K562 (cell line): Measurements from ENCODE around the gene ZNF330. TPM values are rescaled to one million over a fixed set of nuclear protein-coding genes. Genes with fewer than 3 reads are reported as not detected.

Source experiments
- JUND ChIP-seq, 2 experiments: IDR thresholded peaks; 2 replicates in 1 of 2; 3 replicates in 1 of 2; pipeline ENCODE4 v1.6.1; 2011; ENCODE audit warnings: borderline replicate concordance in 2 of 2, low read depth in 2 of 2, low read length in 2 of 2, improper control_type of control experiment in 1 of 2, missing biosample characterization in 1 of 2, missing genetic modification characterization in 1 of 2, missing genetic modification reagents in 1 of 2
- MCM5 ChIP-seq: fragments of 450-650 bp; IDR thresholded peaks from 2 replicates; pipeline ENCODE4 v1.6.1; 2016; ENCODE audit warnings: low read depth
- MEF2D ChIP-seq: conservative IDR thresholded peaks from 2 replicates; pipeline ENCODE4 v1.6.1; 2016; ENCODE audit warnings: low read depth, missing genetic modification characterization, missing compliant biosample characterization
- RFX7 ChIP-seq: fragments of 250-450 bp; sonication (Bioruptor Pico); IDR thresholded peaks from 2 replicates; pipeline ENCODE4 v1.5.1; 2021; ENCODE audit warnings: mild to moderate bottlenecking
- TARDBP ChIP-seq: fragments of 450-650 bp; IDR thresholded peaks from 2 replicates; pipeline ENCODE4 v1.6.1; 2016
- XRCC3 ChIP-seq: fragments of 450-650 bp; IDR thresholded peaks from 2 replicates; pipeline ENCODE4 v1.6.1; 2017; ENCODE audit warnings: mild to moderate bottlenecking, moderate library complexity
- ZBED1 ChIP-seq: IDR thresholded peaks from 2 replicates; pipeline ENCODE4 v1.6.1; 2014
- ZNF384 ChIP-seq: IDR thresholded peaks from 2 replicates; pipeline ENCODE4 v1.6.1; 2012; ENCODE audit warnings: low read depth, low read length, improper control_type of control experiment
- ZNF584 ChIP-seq: fragments of 200-800 bp; sonication (Bioruptor generic); IDR thresholded peaks from 2 replicates; pipeline ENCODE4 v1.6.1; 2016; ENCODE audit warnings: low read depth, mild to moderate bottlenecking, missing genetic modification characterization, missing compliant biosample characterization
- polyA plus RNA-seq, 8 experiments: library from polyadenylated mRNA; depleted of rRNA in 4 of 8; stranded (reverse) in 5 of 8; unstranded in 3 of 8; fragments of >200 nt; fragmentation: Nextera tagmentation in 2 of 8; fragmentation: Illumina TruSeq in 1 of 8; extraction: Ambion mirVana in 2 of 8; extraction: Trizol in 1 of 8; gene quantifications; 2 replicates each; pipeline versions ENCODE4 v1.2.1 to v1.2.3, GENCODE V29; 2011 to 2014; ENCODE audit warnings: inconsistent platforms in 1 of 8, missing spikeins in 1 of 8
- total RNA-seq, 7 experiments: library from RNA; depleted of rRNA in 6 of 7; stranded (reverse); fragments of >200 nt in 6 of 7; fragmentation: Illumina TruSeq in 2 of 7; extraction: Trizol in 2 of 7; gene quantifications; 2 replicates each; pipeline versions ENCODE4 v1.2.1 to v1.2.3, GENCODE V29; 2011 to 2021; ENCODE audit warnings: low replicate concordance in 1 of 7
- TF ChIP-seq, protein P1 (sequence below): sonication (generic); formaldehyde crosslinking; IDR thresholded peaks from 2 replicates; pipeline ENCODE4 v1.8.1; 2023; ENCODE audit warnings: missing genetic modification reagents, mild to moderate bottlenecking, borderline replicate concordance
- TF ChIP-seq, protein P2 (sequence below): fragments of 200-400 bp; formaldehyde crosslinking; IDR thresholded peaks from 2 replicates; pipeline ENCODE4 v1.6.1; 2017; ENCODE audit warnings: mild to moderate bottlenecking, low read depth, low read length, moderate library complexity
- TF ChIP-seq, protein P3 (sequence below): fragments of 200-800 bp; sonication (Bioruptor generic); IDR thresholded peaks from 2 replicates; pipeline ENCODE4 v1.6.1; 2016; ENCODE audit warnings: missing genetic modification characterization, missing compliant biosample characterization

ZNF330 gene
- total and polyA plus RNA-seq, 9 of the 15 experiments (the other 6 are each of a cell fraction or from before 2014, with no cell fraction given), result 70.0 to 115 (median 92.0) TPM

DNA sequence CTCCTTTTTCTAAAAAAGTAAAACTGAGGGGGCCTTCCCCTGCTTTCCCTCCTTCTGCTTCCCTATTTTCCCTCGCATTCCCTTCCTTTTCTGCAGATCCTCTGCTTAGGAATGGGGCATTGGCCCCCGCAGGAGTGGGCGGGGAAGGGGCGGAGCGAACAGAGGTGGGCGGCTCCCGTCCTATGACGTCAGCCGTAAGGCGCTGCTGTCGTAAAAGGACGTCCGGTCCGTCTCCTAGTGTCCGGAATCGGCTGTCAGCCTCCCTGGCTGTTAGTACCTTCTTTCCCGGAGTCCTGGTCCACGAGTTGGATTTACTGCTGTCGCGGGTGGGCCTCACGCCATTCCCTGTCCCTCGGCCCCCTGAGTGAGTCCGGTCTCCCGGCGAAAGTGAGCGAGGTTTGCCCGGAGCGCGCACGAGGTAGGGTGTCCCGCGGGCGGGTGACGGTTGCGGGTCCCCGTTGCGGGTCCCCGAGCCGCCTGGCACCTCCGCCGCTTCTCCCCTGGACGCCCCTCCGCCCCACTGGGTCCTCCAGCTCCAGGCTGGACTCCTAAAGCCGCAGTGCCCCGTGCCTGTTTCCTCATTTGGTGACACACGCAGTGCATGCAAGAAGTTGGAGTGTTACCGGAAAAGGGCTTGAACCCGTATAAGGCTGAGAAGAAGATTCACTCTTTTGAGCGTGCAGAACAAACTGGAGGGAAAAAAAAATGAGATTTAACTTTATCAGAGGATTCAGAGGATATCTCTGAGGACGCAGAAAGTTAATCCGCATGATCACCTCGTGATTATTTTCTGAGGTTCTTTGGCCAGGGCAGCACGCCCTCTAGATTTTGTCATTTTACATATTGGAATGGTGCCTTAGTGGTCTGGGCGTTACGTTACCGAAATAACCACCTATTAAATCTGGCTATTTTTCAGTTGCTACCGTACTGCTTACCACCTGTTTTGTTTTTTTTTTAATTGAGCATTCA, at the start of gene ZNF330 (continued):
- TF ChIP-seq, protein P1, sequence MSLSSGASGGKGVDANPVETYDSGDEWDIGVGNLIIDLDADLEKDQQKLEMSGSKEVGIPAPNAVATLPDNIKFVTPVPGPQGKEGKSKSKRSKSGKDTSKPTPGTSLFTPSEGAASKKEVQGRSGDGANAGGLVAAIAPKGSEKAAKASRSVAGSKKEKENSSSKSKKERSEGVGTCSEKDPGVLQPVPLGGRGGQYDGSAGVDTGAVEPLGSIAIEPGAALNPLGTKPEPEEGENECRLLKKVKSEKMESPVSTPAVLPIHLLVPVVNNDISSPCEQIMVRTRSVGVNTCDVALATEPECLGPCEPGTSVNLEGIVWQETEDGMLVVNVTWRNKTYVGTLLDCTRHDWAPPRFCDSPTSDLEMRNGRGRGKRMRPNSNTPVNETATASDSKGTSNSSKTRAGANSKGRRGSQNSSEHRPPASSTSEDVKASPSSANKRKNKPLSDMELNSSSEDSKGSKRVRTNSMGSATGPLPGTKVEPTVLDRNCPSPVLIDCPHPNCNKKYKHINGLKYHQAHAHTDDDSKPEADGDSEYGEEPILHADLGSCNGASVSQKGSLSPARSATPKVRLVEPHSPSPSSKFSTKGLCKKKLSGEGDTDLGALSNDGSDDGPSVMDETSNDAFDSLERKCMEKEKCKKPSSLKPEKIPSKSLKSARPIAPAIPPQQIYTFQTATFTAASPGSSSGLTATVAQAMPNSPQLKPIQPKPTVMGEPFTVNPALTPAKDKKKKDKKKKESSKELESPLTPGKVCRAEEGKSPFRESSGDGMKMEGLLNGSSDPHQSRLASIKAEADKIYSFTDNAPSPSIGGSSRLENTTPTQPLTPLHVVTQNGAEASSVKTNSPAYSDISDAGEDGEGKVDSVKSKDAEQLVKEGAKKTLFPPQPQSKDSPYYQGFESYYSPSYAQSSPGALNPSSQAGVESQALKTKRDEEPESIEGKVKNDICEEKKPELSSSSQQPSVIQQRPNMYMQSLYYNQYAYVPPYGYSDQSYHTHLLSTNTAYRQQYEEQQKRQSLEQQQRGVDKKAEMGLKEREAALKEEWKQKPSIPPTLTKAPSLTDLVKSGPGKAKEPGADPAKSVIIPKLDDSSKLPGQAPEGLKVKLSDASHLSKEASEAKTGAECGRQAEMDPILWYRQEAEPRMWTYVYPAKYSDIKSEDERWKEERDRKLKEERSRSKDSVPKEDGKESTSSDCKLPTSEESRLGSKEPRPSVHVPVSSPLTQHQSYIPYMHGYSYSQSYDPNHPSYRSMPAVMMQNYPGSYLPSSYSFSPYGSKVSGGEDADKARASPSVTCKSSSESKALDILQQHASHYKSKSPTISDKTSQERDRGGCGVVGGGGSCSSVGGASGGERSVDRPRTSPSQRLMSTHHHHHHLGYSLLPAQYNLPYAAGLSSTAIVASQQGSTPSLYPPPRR (CRISPR knock-in tag), result no peak
- no peak for TF ChIP-seq ZBED1
- no peak for TF ChIP-seq MEF2D (tag)
- no peak for TF ChIP-seq ZNF384
- TF ChIP-seq, protein P2, sequence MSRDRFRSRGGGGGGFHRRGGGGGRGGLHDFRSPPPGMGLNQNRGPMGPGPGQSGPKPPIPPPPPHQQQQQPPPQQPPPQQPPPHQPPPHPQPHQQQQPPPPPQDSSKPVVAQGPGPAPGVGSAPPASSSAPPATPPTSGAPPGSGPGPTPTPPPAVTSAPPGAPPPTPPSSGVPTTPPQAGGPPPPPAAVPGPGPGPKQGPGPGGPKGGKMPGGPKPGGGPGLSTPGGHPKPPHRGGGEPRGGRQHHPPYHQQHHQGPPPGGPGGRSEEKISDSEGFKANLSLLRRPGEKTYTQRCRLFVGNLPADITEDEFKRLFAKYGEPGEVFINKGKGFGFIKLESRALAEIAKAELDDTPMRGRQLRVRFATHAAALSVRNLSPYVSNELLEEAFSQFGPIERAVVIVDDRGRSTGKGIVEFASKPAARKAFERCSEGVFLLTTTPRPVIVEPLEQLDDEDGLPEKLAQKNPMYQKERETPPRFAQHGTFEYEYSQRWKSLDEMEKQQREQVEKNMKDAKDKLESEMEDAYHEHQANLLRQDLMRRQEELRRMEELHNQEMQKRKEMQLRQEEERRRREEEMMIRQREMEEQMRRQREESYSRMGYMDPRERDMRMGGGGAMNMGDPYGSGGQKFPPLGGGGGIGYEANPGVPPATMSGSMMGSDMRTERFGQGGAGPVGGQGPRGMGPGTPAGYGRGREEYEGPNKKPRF, result no peak
- no peak for TF ChIP-seq XRCC3
- no peak for TF ChIP-seq TARDBP
- TF ChIP-seq, protein P3, sequence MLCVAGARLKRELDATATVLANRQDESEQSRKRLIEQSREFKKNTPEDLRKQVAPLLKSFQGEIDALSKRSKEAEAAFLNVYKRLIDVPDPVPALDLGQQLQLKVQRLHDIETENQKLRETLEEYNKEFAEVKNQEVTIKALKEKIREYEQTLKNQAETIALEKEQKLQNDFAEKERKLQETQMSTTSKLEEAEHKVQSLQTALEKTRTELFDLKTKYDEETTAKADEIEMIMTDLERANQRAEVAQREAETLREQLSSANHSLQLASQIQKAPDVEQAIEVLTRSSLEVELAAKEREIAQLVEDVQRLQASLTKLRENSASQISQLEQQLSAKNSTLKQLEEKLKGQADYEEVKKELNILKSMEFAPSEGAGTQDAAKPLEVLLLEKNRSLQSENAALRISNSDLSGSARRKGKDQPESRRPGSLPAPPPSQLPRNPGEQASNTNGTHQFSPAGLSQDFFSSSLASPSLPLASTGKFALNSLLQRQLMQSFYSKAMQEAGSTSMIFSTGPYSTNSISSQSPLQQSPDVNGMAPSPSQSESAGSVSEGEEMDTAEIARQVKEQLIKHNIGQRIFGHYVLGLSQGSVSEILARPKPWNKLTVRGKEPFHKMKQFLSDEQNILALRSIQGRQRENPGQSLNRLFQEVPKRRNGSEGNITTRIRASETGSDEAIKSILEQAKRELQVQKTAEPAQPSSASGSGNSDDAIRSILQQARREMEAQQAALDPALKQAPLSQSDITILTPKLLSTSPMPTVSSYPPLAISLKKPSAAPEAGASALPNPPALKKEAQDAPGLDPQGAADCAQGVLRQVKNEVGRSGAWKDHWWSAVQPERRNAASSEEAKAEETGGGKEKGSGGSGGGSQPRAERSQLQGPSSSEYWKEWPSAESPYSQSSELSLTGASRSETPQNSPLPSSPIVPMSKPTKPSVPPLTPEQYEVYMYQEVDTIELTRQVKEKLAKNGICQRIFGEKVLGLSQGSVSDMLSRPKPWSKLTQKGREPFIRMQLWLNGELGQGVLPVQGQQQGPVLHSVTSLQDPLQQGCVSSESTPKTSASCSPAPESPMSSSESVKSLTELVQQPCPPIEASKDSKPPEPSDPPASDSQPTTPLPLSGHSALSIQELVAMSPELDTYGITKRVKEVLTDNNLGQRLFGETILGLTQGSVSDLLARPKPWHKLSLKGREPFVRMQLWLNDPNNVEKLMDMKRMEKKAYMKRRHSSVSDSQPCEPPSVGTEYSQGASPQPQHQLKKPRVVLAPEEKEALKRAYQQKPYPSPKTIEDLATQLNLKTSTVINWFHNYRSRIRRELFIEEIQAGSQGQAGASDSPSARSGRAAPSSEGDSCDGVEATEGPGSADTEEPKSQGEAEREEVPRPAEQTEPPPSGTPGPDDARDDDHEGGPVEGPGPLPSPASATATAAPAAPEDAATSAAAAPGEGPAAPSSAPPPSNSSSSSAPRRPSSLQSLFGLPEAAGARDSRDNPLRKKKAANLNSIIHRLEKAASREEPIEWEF (CRISPR knock-in tag), result no peak
- TF ChIP-seq ZNF584 (CRISPR knock-in tag), result no peak
- TF ChIP-seq MCM5, result no peak
- no peak for TF ChIP-seq RFX7 (CRISPR knock-in tag)
- TF ChIP-seq JUND (IDR thresholded peaks at IDR 0.05; ENCODE audit: borderline replicate concordance, low read depth, low read length), result peak; percentile 84
- TF ChIP-seq JUND (tag; IDR thresholded peaks at IDR 0.05; ENCODE audit: borderline replicate concordance, low read depth, low read length), result peak; percentile 59; the same call in 2 of the 3 replicates
